ENCODE data around the gene UNC13A.

UNC13A gene

GRCh38 chr19:17648097-17648660 is 40.0 kb downstream of the UNC13A start:
- ChIA-PET CTCF (no interaction called here), POLR2A (no interaction called here)
- no peak for TF ChIP-seq L3MBTL2 (conservative IDR thresholded peaks at IDR 0.05)
- DNase-seq (ENCODE audit: extremely low spot score): peak; percentile 75

GRCh38 chr19:17647071-17648020 is 40.8 kb downstream of the UNC13A start:
- ChIA-PET CTCF (no interaction called here), POLR2A (interaction anchor here (1.1 kb wide), 1 partner anchor 41 kb away, joined by 3 read pairs; no protein-coding TSS in a partner anchor)

DNA sequence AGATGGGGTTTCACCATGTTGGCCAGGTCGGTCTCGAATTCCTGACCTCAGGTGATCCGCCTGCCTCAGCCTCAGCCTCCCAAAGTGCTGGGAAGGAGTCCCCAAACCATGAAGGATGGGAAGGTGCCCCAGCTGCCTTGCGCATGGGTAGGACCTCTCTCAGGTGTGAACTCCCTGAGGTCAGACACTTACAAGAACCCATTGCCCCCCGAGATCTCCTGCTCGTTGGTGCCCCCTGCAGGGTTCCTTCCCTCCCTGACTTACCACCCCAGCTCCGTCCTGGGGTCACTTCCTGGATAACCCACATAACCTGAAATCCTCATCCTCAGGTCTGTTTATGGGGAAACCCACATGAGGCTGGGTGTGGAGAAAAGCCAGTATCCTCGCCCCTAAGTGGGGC is 41.7 kb downstream of the UNC13A start:
- DNase-seq (ENCODE audit: extremely low spot score): no peak
- ChIA-PET POLR2A (interaction anchor here (1.1 kb wide), 1 partner anchor 41 kb away, joined by 3 read pairs; no protein-coding TSS in a partner anchor), CTCF (no interaction called here)
- TF ChIP-seq LEF1 (IDR thresholded peaks at IDR 0.05; ENCODE audit: borderline replicate concordance): no peak
- TF ChIP-seq ARNT (IDR thresholded peaks at IDR 0.05): no peak
- no peak for TF ChIP-seq SUZ12 (IDR thresholded peaks at IDR 0.05)
- no peak for TF ChIP-seq L3MBTL2 (conservative IDR thresholded peaks at IDR 0.05)
- TF ChIP-seq BHLHE40 (IDR thresholded peaks at IDR 0.05; ENCODE audit: borderline replicate concordance): no peak
- no peak for TF ChIP-seq FOXA1 (IDR thresholded peaks at IDR 0.05)
- no peak for TF ChIP-seq NFRKB (IDR thresholded peaks at IDR 0.05)
- no peak for TF ChIP-seq ZNF384 (IDR thresholded peaks at IDR 0.05)
- TF ChIP-seq FOXK2 (IDR thresholded peaks at IDR 0.05): no peak
- TF ChIP-seq PKNOX1 (IDR thresholded peaks at IDR 0.05): no peak
- no peak for TF ChIP-seq CTBP1 (IDR thresholded peaks at IDR 0.05; ENCODE audit: borderline replicate concordance)
- TF ChIP-seq SP1 (IDR thresholded peaks at IDR 0.05): no peak
- TF ChIP-seq ELF4 (IDR thresholded peaks at IDR 0.05): no peak

More at GRCh38 chr19:17647071-17648020, 40.8 kb downstream of the UNC13A start:
- peak; percentile 52 for DNase-seq (ENCODE audit: extremely low spot score)
- TF ChIP-seq FOXK2 (IDR thresholded peaks at IDR 0.05) (no peak), ZNF384 (IDR thresholded peaks at IDR 0.05) (no peak), ELF4 (IDR thresholded peaks at IDR 0.05) (no peak), CTBP1 (IDR thresholded peaks at IDR 0.05; ENCODE audit: borderline replicate concordance) (no peak), FOXM1 (IDR thresholded peaks at IDR 0.05; ENCODE audit: borderline replicate concordance) (no peak), LEF1 (IDR thresholded peaks at IDR 0.05; ENCODE audit: borderline replicate concordance) (no peak), PKNOX1 (IDR thresholded peaks at IDR 0.05) (no peak), NFRKB (IDR thresholded peaks at IDR 0.05) (no peak), FOXA1 (IDR thresholded peaks at IDR 0.05) (no peak), SP1 (IDR thresholded peaks at IDR 0.05) (no peak), BHLHE40 (IDR thresholded peaks at IDR 0.05; ENCODE audit: borderline replicate concordance) (no peak), HDGF (IDR thresholded peaks at IDR 0.05; ENCODE audit: borderline replicate concordance) (no peak), TARDBP (IDR thresholded peaks at IDR 0.05) (no peak), L3MBTL2 (conservative IDR thresholded peaks at IDR 0.05) (no peak), ARNT (IDR thresholded peaks at IDR 0.05) (no peak), SUZ12 (IDR thresholded peaks at IDR 0.05) (no peak)

DNA sequence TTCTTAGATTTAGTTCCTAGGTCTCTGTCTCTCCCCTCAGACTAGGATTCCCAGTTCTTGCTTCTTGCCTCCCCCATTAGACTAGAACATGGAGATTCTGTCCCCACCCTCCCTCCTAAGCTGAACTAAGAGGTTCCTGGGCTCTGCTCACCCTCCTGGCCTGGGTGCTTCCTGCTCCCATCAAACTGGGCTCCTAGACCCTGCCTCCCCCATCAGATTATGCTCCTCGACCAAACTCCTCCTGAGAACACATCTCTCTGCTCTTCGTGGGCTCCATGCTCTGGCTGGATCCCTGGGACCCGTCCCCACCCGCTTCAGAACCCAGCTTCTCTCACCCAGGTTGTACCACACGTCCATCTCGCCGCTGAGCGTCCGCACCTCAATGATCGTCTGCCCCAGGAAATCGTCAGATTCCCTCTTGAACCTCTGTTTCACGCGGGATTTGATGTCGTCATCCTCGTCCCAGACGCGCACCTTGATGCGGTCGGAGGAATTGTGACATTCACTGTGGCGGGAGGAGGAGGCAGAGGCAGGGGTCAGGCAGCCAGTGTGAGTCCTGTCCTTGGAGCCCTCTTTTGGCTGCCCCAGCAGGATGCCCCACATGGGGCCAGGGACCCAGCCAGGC is 42.7 kb downstream of the UNC13A start:
- no peak for DNase-seq (ENCODE audit: extremely low spot score)
- POLR2A ChIA-PET: no interaction called here
- no peak for TF ChIP-seq ELF4 (IDR thresholded peaks at IDR 0.05)
- no peak for TF ChIP-seq FOXK2 (IDR thresholded peaks at IDR 0.05)
- TF ChIP-seq CTBP1 (IDR thresholded peaks at IDR 0.05; ENCODE audit: borderline replicate concordance): no peak
- no peak for TF ChIP-seq HDGF (IDR thresholded peaks at IDR 0.05; ENCODE audit: borderline replicate concordance)
- TF ChIP-seq FOXM1 (IDR thresholded peaks at IDR 0.05; ENCODE audit: borderline replicate concordance): no peak
- no peak for TF ChIP-seq L3MBTL2 (conservative IDR thresholded peaks at IDR 0.05)
- no peak for TF ChIP-seq PKNOX1 (IDR thresholded peaks at IDR 0.05)
- TF ChIP-seq BHLHE40 (IDR thresholded peaks at IDR 0.05; ENCODE audit: borderline replicate concordance): no peak

DNA sequence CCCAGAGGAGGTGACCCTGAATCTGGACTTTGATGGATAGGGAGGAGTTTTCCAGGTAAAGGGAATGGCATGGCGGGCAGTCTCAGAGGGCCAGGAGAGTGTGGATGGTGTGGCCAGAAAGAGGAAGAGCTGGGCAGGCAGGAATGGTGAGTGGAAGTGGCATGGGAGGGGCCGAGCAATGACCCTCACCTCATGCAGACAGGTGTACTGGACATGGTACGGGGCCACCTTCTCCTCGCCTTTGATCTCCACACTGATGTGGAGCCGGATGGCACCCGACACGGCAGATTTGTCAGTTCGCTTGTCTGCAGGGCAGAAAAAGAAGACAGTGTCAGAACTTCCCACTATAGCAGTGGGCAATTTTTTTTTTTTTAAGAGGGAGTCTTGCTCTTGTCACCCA is 45.5 kb downstream of the UNC13A start:
- CTCF ChIA-PET: interaction anchor here (0.6 kb wide), 1 partner anchor 132 kb away, joined by 4 read pairs; no protein-coding TSS in a partner anchor
- no peak for DNase-seq (ENCODE audit: extremely low spot score)
- no peak for TF ChIP-seq BHLHE40 (IDR thresholded peaks at IDR 0.05; ENCODE audit: borderline replicate concordance)
- no peak for TF ChIP-seq FOXK2 (IDR thresholded peaks at IDR 0.05)
- no peak for TF ChIP-seq FOXM1 (IDR thresholded peaks at IDR 0.05; ENCODE audit: borderline replicate concordance)
- TF ChIP-seq SP1 (IDR thresholded peaks at IDR 0.05): no peak
- no peak for TF ChIP-seq ZNF384 (IDR thresholded peaks at IDR 0.05)
- TF ChIP-seq ARNT (IDR thresholded peaks at IDR 0.05): no peak
- TF ChIP-seq ELF4 (IDR thresholded peaks at IDR 0.05): no peak
- no peak for TF ChIP-seq NFRKB (IDR thresholded peaks at IDR 0.05)
- no peak for TF ChIP-seq TARDBP (IDR thresholded peaks at IDR 0.05)
- no peak for TF ChIP-seq FOXA1 (IDR thresholded peaks at IDR 0.05)
- no peak for TF ChIP-seq HDGF (IDR thresholded peaks at IDR 0.05; ENCODE audit: borderline replicate concordance)
- POLR2A ChIA-PET: no interaction called here

More for the DNA sequence above, 42.7 kb downstream of the UNC13A start:
- CTCF ChIA-PET: interaction anchor here (0.7 kb wide), 1 partner anchor 23 kb away, joined by 3 read pairs; no protein-coding TSS in a partner anchor
